Left ventricle myocardium inferior (tissue), 1 donor: ENCODE data around the gene MOB3B. TPM values are rescaled to one million over a fixed set of nuclear protein-coding genes. Genes with fewer than 3 reads are reported as not detected.

ENCODE experiments used
- DNase-seq: peaks from one replicate; pipeline ENCODE4 v3.0.0-alpha.2; 2020
- H3K27ac ChIP-seq: fragments of 200-600 bp; replicated peaks from 2 replicates; pipeline ENCODE4 v1.8.0; 2021
- H3K27me3 ChIP-seq: fragments of 200-600 bp; 2 replicates; pipeline ENCODE4 v1.8.0; 2021; ENCODE audit warnings: low read depth
- H3K36me3 ChIP-seq: fragments of 200-600 bp; 2 replicates; pipeline ENCODE4 v1.8.0; 2021
- H3K4me1 ChIP-seq: fragments of 200-600 bp; 2 replicates; pipeline ENCODE4 v1.8.0; 2021
- H3K4me3 ChIP-seq: fragments of 200-600 bp; 2 replicates; pipeline ENCODE4 v1.8.0; 2021; ENCODE audit warnings: mild to moderate bottlenecking, moderate library complexity
- H3K9me3 ChIP-seq: fragments of 200-600 bp; replicated peaks from 2 replicates; pipeline ENCODE4 v1.8.0; 2021
- intact Hi-C: fragments of 100-400 bp; cut with micrococcal nuclease; formaldehyde crosslinking; loops from one replicate; pipeline ENCODE4 v1.11.0; 2022
- total RNA-seq: library from RNA; stranded (reverse); fragmentation: NEBNext Ultra II Directional; extraction: Animal tissue kit (Norgen Biotek cat#: 25700); gene quantifications from one replicate; pipeline ENCODE4 v1.2.1, GENCODE V29; 2021
- TF ChIP-seq, protein P1 (sequence below): fragments of 200-600 bp; IDR thresholded peaks from 2 replicates; pipeline ENCODE4 v1.8.0; 2021; ENCODE audit warnings: antibody characterized with exemption, mild to moderate bottlenecking, borderline replicate concordance
- donor health status: DM: no; HTN: yes; CAD: no; lungs with severe emphysema.

The MOB3B gene
- total RNA-seq, 1 donor from 2014 or later, result 2.1 TPM

DNA sequence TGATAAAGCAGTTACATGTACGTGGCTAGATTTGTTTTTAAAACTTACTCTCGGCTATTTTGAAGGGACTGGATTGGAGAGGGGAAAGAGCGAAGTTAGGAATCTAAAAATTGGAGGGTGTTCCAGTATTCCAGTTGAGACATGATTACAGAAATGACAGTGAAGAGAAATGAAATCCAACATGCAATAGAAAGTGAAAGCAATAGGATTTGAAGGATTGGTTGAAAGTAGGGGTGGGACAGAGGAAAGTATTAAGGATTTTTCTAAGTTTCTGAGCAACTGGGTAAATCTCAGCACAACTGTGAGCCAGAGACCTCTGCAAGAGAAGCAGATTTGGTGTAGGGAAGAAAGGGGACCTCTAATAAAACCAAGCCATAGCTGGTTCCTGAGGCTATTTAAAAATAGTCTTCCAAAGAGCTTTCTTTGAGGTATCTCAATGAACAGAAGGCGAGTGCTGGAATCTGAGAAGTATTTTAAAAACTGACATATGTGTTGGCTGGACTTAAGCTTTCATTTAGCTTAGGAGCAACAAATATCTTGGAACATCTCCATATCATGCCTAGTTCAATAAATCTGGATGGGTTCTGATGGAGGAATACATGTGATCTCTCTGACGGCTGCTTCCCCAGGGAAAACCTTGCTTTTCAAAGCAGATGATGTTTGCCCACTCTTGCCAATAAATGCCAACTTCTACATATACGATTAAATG is 115.9 kb downstream of the MOB3B start:
- peak overlapping the region; percentile 50 for H3K4me3 ChIP-seq
- no peaks in the 10 kb centered on the region for H3K27me3 ChIP-seq
- DNase-seq, result no peak
- peak overlapping the region; percentile 63 for H3K27ac ChIP-seq
- no peaks in the 10 kb centered on the region for H3K36me3 ChIP-seq
- TF ChIP-seq, protein P1, sequence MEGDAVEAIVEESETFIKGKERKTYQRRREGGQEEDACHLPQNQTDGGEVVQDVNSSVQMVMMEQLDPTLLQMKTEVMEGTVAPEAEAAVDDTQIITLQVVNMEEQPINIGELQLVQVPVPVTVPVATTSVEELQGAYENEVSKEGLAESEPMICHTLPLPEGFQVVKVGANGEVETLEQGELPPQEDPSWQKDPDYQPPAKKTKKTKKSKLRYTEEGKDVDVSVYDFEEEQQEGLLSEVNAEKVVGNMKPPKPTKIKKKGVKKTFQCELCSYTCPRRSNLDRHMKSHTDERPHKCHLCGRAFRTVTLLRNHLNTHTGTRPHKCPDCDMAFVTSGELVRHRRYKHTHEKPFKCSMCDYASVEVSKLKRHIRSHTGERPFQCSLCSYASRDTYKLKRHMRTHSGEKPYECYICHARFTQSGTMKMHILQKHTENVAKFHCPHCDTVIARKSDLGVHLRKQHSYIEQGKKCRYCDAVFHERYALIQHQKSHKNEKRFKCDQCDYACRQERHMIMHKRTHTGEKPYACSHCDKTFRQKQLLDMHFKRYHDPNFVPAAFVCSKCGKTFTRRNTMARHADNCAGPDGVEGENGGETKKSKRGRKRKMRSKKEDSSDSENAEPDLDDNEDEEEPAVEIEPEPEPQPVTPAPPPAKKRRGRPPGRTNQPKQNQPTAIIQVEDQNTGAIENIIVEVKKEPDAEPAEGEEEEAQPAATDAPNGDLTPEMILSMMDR, result no peak
- intact Hi-C loops, result loop anchor here (10.0 kb wide), 1 partner anchor 121 kb away; no protein-coding TSS in a partner anchor
- H3K4me1 ChIP-seq, result peaks cover 28% of the 10 kb centered on the region
- no peaks in the 10 kb centered on the region for H3K9me3 ChIP-seq

DNA sequence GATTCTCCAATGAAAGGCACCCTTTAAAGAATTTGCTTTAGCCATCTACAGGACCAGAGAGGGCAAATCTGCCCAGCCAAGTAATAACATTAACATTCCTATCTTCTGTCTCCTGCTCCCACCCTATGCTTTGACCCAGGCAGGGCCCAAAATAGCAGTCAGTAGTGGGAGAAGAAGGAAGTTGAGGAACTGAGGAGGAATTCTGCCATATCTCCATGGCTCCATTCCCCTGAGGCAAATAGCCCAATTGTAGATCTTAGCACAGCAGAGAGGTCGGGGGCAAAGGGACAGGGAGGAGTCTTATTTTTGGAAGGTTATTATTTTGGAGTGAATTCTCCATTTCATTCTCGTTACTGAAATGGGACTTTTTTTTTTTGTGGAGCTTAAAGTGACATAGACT is 116.7 kb downstream of the MOB3B start:
- H3K4me1 ChIP-seq, result peaks cover 35% of the 10 kb centered on the region
- peak overlapping the region; percentile 50 for H3K4me3 ChIP-seq
- peak overlapping the region; percentile 63 for H3K27ac ChIP-seq
- no peaks in the 10 kb centered on the region for H3K36me3 ChIP-seq
- no peaks in the 10 kb centered on the region for H3K27me3 ChIP-seq
- intact Hi-C loops, result loop anchor here (10.0 kb wide), 1 partner anchor 122 kb away; no protein-coding TSS in a partner anchor
- H3K9me3 ChIP-seq, result no peaks in the 10 kb centered on the region
- TF ChIP-seq, protein P1, result no peak
- DNase-seq, result no peak

DNA sequence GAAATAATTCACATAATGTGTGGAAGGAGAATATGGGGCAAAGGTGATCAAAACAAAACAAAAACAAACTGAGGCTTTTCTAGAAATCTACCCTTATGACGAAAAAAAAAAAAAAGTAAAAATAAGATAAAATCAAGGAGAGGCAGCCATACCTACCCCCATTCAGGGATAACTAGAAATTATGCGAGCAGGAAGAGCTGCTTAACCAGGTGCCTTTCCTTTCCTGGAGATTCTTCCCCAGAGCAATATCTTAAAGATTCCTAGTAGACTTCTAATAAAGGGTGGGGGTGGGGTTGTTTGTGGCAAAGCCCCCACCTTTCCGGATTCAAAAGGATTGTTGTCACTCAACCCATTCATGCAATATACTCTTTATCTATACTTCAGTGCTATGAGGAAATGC is 117.5 kb downstream of the MOB3B start:
- H3K36me3 ChIP-seq, result no peaks in the 10 kb centered on the region
- H3K9me3 ChIP-seq, result no peaks in the 10 kb centered on the region
- no peak overlapping the region for H3K4me3 ChIP-seq
- peaks cover 42% of the 10 kb centered on the region for H3K4me1 ChIP-seq
- H3K27me3 ChIP-seq, result no peaks in the 10 kb centered on the region
- intact Hi-C loops, result loop anchor here (10.0 kb wide), 1 partner anchor 123 kb away; no protein-coding TSS in a partner anchor
- no peak for DNase-seq
- H3K27ac ChIP-seq, result no peak overlapping the region
- TF ChIP-seq, protein P1, result no peak

DNA sequence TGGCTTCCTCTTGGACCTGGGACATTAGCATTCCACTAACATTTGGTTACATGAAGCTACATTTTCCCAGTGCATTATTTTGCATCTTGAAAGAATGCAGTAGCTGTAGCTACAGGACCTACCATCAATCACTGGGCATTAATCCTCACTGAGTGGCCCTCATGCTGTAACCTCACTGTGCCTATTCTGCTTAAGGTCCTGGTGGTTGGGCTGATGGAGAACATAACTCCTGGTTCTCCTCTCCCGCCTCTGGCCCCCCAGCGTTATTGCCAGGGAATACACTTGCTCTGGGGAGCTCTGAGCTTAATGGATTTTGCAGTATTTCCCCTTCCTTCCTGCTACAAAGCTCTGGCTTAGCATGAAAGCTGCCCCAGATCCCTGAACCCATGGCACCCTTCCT is 121.1 kb downstream of the MOB3B start:
- H3K36me3 ChIP-seq, result no peaks in the 10 kb centered on the region
- H3K27me3 ChIP-seq, result no peaks in the 10 kb centered on the region
- H3K4me3 ChIP-seq, result no peak overlapping the region
- TF ChIP-seq, protein P1, result no peak
- no peaks in the 10 kb centered on the region for H3K9me3 ChIP-seq
- peaks cover 26% of the 10 kb centered on the region for H3K4me1 ChIP-seq
- intact Hi-C loops, result no loop called here
- no peak overlapping the region for H3K27ac ChIP-seq
- no peak for DNase-seq

DNA sequence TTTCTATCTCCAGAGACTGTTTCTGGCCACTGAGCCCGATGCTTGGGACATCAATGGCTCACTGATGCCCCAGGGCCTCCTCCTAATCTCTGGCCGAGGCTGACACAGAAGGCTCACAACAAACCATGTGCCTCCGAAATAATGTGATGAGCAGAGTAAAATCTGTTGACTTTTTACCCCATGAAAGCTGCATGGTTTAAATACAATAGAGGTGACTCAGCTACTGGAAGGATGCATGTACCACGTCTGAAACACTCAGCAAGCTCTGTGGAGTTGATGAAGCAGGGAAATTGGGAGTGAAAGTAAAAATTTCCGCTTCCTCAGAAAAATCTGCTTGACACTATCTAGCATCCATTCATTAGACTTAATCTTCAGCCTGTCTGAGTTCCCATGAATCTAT is 121.6 kb downstream of the MOB3B start:
- Histone ChIP-seq H3K9me3 (no peaks in the 10 kb centered on the region), H3K4me1 (peaks cover 22% of the 10 kb centered on the region), H3K36me3 (no peaks in the 10 kb centered on the region), H3K27me3 (no peaks in the 10 kb centered on the region), H3K27ac (peak overlapping the region; percentile 34), H3K4me3 (no peak overlapping the region)
- intact Hi-C loops, result no loop called here
- no peak for DNase-seq
- TF ChIP-seq, protein P1, result no peak
